DMS 273 (cell line): Measurements from ENCODE around the gene PIP5K1B.

Experiments
- DNase-seq: peaks from one replicate; lab custom pipeline; 2025; ENCODE audit not compliant: unreplicated experiment; lab: John Stamatoyannopoulos, UW

Gene PIP5K1B

DNA sequence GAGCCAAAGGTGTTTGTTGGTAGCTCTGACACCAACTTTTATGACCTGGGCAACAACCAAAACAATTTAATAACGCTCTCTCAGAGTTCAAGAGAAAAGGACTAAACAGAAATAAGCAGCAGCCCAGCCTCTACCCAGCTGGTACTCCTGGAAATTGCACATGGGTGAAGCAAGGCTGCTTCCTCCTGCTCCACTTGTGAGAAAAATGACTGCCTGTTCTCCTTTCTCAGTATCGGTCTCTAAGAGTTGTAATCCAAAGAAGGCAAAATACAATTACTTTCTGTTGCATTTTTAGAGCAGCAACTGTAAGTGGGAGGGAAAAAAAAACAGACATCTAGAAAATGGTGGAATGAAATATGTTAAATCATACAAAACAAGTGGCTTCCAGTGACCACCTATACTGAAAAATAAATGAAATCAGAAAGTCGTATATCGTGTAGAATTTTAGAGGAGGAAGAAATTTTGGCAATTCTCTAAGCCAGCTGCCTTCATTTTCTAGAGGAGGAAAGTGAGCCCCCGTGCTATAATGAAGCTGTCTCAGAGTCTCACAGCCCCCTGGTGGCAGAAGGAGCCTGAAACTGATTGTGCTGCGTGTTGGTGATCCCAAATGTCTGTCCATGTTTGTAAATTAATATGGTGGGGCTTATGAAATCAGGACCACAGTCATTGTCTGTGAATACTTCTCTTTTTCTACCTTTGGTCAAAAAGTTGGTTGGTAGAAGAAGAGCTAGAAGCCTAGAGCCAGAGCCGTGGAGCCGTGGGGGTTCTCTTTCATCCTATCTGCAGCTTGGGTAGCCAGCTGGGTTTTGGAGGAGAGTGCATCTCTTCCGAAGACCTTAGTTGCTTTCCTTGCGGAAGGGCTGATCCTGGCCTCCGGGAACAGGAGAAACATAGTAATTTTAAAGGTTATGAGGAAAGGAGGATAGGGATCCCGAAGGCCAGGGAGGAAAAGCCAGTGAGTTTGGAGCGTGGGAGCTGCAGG lies 139.9 kb downstream of the PIP5K1B start:
- DNase-seq: peak; percentile 60

GRCh38 chr9:68847765-68848164 lies 142.7 kb downstream of the PIP5K1B start:
- DNase-seq: no peak

DNA sequence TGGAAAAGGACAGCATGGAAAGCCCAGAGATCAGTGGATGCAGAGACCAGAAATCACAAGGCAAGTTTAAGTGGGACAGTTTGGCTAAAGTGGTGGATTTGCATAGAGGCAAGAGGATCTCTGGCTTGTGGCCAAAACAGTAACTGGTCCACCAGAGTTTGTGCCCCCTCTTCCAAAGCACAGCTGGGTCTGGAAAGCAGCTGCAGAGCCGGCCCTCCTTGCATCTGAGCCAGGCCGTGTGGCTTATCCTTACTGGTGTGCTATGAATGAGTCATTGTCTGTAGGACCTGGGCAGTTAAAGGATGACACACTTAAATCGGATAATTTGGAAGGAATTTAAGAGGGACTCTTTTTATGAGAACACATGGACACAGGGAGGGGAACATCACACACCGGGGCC lies 146.6 kb downstream of the PIP5K1B start:
- no peak for DNase-seq

- DNase-seq: no peak
These were observed 147.9 kb downstream of the PIP5K1B start for GRCh38 chr9:68852941-68853340.

DNA sequence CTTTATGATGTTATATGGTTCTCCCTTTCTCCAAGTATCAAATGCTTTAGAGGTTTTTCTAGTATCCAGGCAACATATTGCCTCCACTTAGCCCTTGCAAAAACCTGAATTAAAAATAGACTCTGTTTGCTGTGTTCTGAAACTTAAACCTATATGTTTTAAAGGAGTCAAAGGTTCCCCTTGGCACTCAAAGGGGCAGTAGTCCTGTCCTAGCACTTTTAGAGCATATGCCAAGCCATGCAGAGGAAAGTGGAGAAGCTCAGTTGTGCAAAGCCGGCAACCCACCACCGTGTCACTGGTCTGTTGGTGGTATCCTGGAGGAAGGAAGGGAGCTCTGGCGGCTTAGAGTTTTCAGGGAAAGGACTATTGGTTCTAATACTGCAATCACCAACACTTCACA lies 154.3 kb downstream of the PIP5K1B start:
- DNase-seq: no peak

DNA sequence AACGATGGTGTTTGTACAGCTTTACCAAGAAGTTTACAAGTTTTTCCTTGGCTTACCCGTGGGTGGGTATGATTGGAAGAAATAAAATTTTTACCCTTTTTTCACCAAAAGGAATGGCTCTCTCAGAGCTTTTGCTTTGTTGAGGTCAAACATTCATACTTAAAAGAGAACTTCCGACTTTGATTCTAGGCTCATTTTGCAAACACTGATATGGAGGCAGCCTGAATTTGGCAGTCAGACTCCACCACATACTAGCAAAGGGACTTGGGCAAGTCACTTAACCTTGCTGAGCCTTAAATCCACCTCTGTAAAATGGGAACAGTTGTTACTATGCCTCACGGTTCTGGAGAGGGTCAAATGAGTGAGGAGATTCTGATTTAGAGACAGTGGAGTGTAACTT lies 155.4 kb downstream of the PIP5K1B start:
- no peak for DNase-seq

- DNase-seq: no peak
These were observed 156.4 kb downstream of the PIP5K1B start for GRCh38 chr9:68861436-68861835.

DNA sequence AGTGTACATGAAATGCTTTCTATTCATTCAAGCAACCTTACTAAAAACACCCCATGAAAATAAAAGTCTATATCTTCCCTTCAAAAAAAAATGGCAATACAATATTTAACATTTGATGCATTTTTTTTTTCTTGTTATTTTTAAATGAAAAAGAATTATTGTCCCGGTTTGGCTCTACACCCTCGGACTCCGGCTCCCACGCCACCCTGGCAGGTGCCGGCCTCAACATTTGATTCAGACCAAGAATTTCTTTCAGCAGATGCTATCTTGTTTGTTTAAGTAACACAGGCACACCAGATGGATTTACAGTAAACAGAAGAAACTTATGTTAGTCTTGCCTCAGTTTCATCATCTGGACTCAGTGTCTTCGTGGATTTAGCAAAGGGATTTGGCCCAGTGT lies 162.0 kb downstream of the PIP5K1B start:
- DNase-seq: no peak

DNA sequence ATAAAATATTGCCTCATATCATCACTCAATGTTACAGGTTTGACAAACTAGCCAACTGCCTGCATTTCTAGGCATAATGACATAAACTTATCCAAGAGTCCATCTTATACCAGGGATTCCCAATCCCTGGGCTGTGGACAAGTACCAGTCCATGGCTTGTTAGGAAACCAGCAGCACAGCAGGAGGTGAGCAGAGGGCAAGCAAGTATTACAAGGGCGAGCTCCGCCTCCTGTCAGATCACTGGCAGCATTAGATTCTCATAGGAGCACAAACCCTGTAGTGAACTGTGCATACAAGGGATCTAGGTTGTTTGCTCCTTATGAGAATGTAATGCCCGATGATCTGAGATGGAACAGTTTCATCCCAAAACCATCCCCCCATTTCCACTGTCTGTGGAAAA lies 164.0 kb downstream of the PIP5K1B start:
- no peak for DNase-seq

- no peak for DNase-seq
These were observed 165.0 kb downstream of the PIP5K1B start for GRCh38 chr9:68870086-68870485.

DNA sequence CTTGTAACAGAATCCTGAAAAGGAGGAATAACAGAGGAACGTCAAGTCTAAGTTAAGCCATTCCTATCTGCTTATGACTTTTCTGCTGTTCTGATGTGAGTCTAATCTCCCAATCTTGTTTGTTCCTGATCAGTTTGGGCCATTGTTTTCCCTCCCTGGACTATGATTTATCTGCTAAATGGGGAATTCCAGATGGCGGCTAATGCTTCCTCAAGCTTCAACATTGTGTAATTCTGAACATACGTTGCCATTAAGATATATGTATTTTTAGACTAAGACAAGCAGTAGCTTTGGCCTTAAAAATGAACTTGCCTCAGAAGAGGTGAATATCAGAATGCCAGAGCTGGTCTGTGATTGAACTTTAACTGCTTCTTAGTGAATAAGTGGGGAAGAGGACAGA lies 166.2 kb downstream of the PIP5K1B start:
- DNase-seq: no peak

DNA sequence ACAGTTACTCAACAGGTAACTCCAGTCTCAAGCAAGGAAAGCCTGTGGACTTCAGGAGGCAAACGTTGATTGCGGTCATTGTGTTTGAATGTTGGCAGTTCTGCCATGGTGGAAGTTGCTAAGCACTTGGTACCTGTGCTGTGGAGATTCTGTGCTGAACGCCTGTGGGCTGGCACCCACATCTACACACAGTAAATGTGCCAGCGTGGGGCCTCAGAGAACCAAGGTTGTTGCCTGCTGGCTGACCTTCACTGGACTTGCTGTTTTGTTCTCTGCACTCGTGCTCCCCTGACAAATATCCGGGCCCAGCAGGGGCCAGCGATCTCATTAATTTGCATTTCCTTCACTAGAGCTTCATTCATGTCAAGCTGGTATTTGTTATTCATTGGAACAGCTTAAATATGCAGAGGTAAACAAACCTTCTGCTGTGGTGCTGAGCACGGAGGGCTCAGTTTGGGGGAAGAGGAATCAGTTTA lies 167.0 kb downstream of the PIP5K1B start:
- no peak for DNase-seq

DNA sequence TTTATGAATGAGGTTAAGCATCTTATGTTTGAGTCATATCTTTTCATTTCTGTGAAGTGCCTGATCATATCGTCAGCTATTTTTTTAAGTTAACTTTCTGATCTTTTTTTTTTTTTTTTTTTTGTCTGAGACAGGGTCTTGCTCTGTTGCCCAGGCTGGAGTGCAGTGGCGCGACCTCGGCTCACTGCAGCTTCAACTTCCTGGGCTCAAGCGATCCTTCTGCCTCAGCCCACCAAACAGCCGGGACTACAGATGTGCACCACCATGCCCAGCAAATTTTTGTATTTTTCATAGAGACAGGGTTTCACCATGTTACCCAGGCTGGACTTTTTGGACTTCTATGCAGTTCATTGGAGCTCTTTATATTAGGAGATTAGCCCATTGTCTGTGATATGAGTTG lies 168.1 kb downstream of the PIP5K1B start:
- no peak for DNase-seq

DNA sequence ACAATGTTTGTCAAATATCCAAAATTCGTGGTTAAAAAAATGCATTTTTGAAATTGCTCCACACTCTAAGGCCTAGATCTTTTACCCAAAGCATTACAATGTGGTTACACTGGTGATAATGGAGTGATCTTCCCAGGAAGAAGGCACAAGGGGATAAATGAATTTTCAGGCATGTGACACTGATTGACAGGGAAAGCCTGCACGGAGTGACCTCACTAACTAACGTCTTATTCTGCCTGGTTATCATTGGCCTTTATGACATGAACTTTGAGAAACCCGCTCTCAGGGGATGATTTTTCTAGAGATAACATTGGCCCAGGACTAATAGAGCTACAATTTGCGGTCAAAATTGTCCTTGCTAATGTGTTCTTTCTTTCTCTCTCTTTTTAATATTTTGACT lies 171.2 kb downstream of the PIP5K1B start:
- DNase-seq: no peak

DNA sequence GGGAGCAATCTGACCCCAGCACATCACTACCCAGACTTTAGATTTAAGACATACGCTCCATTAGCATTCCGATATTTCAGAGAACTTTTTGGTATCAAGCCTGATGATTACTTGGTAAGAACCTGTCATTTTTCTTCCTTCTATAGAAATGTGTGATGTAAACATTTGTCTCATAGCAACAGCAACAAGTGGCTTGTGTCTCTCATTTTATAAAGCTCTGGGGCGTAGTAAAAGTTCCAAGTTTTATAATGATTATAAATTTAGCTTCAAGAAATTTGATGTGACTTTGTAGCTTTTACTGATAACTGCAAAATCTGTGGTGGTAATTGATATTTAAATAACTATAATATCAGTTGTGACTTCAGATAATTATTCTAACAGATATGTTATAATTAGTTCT lies 171.6 kb downstream of the PIP5K1B start:
- no peak for DNase-seq

DNA sequence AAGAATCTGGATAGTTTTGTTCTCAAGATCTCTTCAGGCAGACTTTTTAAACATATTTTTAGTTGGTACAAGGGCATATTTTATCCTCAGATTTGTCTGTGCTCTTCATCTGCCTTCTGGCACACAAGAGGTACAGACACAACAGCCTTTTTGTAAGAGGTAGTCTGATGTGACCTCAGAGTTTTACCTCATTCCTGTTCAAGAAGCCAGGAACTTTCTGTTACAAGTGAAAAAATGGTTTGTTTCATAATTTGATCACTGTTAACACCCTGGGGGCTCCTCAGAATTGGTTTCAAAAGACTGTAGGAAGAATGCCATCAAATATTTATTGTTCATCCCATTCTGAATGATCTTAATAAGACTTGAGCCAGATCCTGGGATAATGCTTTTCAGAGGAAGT lies 172.2 kb downstream of the PIP5K1B start:
- DNase-seq: no peak

DNA sequence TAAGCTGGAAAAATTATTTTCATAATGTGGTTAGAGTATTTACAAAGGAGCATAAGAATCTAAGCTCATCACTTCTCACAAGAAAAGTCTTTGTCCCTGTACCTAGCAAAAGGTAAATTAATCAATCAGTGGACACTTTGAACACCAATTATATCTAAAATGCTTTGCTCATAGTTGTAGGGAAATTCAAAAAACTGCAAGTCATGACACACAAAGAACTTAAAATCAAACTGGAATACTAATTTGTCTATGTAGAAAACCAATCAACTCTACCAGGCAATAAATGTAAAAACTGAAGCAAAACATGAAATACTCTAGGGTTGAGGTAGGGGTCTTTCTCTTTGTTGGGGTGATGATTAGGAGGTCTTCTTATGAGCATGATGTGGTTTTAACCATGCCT lies 173.4 kb downstream of the PIP5K1B start:
- DNase-seq: no peak

DNA sequence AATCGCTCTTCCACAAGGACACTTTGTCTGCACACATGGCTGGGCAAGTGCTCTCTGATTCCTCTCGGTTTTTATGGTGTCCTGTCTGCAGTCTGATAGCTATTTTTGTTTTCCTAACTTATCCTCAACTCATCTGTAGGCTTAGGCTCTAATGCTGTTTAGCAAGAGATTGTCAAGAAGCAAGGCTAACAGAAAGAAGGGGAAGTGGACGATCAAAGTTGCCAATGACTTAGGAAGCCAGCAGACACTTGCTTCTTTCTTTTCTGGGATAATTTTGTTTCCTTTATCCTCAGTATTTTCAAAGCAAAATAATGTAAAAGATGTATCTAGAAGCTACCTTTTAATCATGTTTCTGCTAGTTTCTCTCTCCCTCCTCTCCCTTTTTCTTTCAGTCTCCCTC lies 178.2 kb downstream of the PIP5K1B start:
- DNase-seq: no peak

DNA sequence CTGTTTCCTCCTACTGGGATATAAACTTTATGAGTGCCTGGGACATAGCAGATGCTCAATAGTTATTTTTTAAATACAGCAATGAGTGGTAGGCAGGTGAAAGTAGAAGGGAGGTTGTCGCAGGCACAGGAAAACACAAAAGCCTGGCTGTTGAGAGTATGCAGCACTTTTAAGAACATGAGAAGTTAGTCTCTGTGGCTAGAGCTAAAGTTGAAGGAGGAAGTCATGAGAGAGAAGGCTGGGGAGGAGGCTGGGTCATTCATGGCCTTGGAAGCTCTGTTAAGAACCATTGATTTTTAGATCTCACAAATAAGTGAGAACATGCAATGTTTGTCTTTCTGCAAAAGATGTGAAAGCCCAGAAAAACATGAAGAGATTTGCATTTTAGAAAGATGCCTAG lies 182.2 kb downstream of the PIP5K1B start:
- DNase-seq: no peak

DNA sequence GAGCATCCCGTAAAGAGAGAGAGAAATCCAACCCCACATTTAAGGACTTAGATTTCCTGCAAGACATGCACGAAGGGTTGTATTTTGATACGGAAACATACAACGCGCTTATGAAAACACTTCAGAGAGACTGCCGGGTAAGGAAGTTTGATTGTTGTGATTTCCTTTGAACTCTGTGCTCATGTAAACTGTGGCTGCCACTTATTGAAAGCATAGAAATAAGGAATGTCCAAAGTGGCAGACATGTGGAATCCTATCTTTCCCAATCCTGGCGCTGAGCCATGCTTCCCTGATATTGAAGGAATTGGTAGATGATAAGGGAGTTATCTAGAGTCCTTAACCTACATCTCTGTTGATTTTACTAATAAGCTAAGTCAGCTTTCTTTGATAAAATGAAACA lies 189.5 kb downstream of the PIP5K1B start:
- no peak for DNase-seq

DNA sequence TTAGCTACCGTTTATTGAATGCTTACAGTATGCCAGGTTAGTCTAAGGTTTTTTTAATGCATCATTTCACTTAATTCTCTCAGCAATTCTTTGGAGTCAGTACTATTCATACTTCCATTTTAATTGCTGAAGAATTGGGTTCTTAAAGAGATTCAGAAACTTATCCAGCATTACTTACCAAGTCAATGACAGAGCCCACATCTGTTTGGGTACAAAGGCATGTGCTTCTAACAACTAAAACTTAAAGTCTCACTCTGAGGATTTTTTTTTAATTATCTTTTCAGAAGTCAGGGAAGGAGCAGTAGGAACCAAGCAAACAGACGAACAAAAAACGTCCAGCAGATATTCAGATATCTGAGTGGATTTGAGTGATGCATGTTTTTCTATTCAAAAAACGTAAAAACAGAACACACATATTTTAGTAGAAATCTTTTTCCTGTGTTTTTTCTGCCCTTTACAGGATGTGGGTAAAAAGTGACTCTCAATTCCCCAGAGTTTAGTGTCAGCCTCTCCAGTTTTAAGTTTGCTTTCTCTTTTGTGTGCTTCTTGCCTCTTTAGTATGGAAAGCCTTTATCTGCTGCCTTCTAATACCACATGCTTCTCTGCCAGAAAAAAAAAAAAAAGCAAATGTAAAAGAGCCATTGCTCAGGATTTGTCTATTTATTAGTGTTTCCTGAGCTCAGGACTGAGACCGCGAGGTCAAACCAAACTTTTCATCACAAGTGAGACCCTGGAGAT lies 190.9 kb downstream of the PIP5K1B start:
- no peak for DNase-seq

- no peak for DNase-seq
These were observed 191.4 kb downstream of the PIP5K1B start for GRCh38 chr9:68896486-68896885.
